ENCODE data around the gene KLK5. TPM values are rescaled to one million over a fixed set of nuclear protein-coding genes. Genes with fewer than 3 reads are reported as not detected.
"Not testable (repeated sequence)": the region's sequence is repeated elsewhere in the genome, so short reads cannot be mapped to it uniquely, and the experiment has no call there.

Gene KLK5
- polyA plus RNA-seq, 3 donors = not detected

GRCh38 chr19:50974702-50975556 is 22.1 kb upstream of the KLK5 start:
- H3K27ac Mint-ChIP-seq = no peak overlapping the region
- H3K36me3 Mint-ChIP-seq = no peaks in the 10 kb centered on the region
- no peak overlapping the region for H3K4me3 ChIP-seq (replicated peaks in 1 of 3; ENCODE audit: low read depth in 2 of 3, low read length in 3 of 3)
- intact Hi-C loops (cut with micrococcal nuclease) = no loop called here
- peaks cover 0 to 3% (median 0%) of the 10 kb centered on the region in 7 donors for H3K9me3 Mint-ChIP-seq
- DNase-seq = no peak
- peaks cover 12 to 18% (median 15%) of the 10 kb centered on the region in 3 donors for H3K27me3 Mint-ChIP-seq (ENCODE audit: low read depth in 3 of 3)
- no peaks in the 10 kb centered on the region for H3K79me2 ChIP-seq (ENCODE audit: insufficient read depth, low read length)
- no peaks in the 10 kb centered on the region for H3K4me1 ChIP-seq (ENCODE audit: control insufficient read depth in 1 of 2, insufficient read depth in 2 of 2, low read length in 2 of 2)
- H4K20me1 ChIP-seq (ENCODE audit: insufficient read depth, low read length) = no peaks in the 10 kb centered on the region
- H3K4me3 Mint-ChIP-seq = no peak overlapping the region
- H3K27ac ChIP-seq (ENCODE audit: low read depth in 1 of 2, low read length in 2 of 2) = no peak overlapping the region
- no peak overlapping the region for H2AFZ ChIP-seq (ENCODE audit: insufficient read depth, low read depth, low read length, poor library complexity, severe bottlenecking)
- peaks cover 0 to 3% of the 10 kb centered on the region in 2 donors for H3K27me3 ChIP-seq (ENCODE audit: control insufficient read depth in 2 of 2, insufficient read depth in 2 of 2, low read length in 2 of 2)
- H3K4me1 Mint-ChIP-seq = no peaks in the 10 kb centered on the region
- H3K9me3 ChIP-seq (replicated peaks in 1 of 2; ENCODE audit: control insufficient read depth in 1 of 2, insufficient read depth in 1 of 2, low read length in 2 of 2) = no peaks in the 10 kb centered on the region
- no peak for TF ChIP-seq CTCF (IDR thresholded peaks at IDR 0.05)
- no peak overlapping the region for H3K9ac ChIP-seq (ENCODE audit: insufficient read depth, low read length, poor library complexity, severe bottlenecking)
- no peaks in the 10 kb centered on the region for H3K36me3 ChIP-seq (replicated peaks in 1 of 2; ENCODE audit: control insufficient read depth in 1 of 2, insufficient read depth in 2 of 2, low read length in 2 of 2)
- WGBS (ENCODE audit: insufficient coverage) = 79% methylated on average over 2 of the region's 9 CpGs
- H3K4me2 ChIP-seq (replicated peaks; ENCODE audit: extremely low read depth, low read length, poor library complexity, severe bottlenecking) = no peak overlapping the region

- Histone ChIP-seq H4K20me1 (ENCODE audit: insufficient read depth, low read length) (no peaks in the 10 kb centered on the region), H3K79me2 (ENCODE audit: insufficient read depth, low read length) (no peaks in the 10 kb centered on the region), H2AFZ (ENCODE audit: insufficient read depth, low read depth, low read length, poor library complexity, severe bottlenecking) (no peak overlapping the region), H3K9ac (ENCODE audit: insufficient read depth, low read length, poor library complexity, severe bottlenecking) (no peak overlapping the region), H3K4me2 (replicated peaks; ENCODE audit: extremely low read depth, low read length, poor library complexity, severe bottlenecking) (no peak overlapping the region), H3K9me3 (replicated peaks in 1 of 2; ENCODE audit: control insufficient read depth in 1 of 2, insufficient read depth in 1 of 2, low read length in 2 of 2) (no peaks in the 10 kb centered on the region), H3K27ac (ENCODE audit: low read depth in 1 of 2, low read length in 2 of 2) (no peak overlapping the region), H3K4me3 (replicated peaks in 1 of 3; ENCODE audit: low read depth in 2 of 3, low read length in 3 of 3) (no peak overlapping the region), H3K27me3 (ENCODE audit: control insufficient read depth in 2 of 2, insufficient read depth in 2 of 2, low read length in 2 of 2) (no peaks in the 10 kb centered on the region), H3K4me1 (ENCODE audit: control insufficient read depth in 1 of 2, insufficient read depth in 2 of 2, low read length in 2 of 2) (no peaks in the 10 kb centered on the region), H3K36me3 (replicated peaks in 1 of 2; ENCODE audit: control insufficient read depth in 1 of 2, insufficient read depth in 2 of 2, low read length in 2 of 2) (no peaks in the 10 kb centered on the region)
- Mint-ChIP-seq H3K9me3 (peaks cover 0 to 3% (median 0%) of the 10 kb centered on the region in 7 donors), H3K36me3 (no peaks in the 10 kb centered on the region), H3K4me1 (no peaks in the 10 kb centered on the region), H3K27me3 (ENCODE audit: low read depth in 3 of 3) (peaks cover 8 to 13% (median 10%) of the 10 kb centered on the region in 3 donors), H3K4me3 (no peak overlapping the region), H3K27ac (no peak overlapping the region)
- intact Hi-C loops (cut with micrococcal nuclease) = no loop called here
- TF ChIP-seq CTCF (IDR thresholded peaks at IDR 0.05) = no peak
- DNase-seq = no peak
- 80% methylated on average over 7 of the region's 9 CpGs for WGBS (ENCODE audit: insufficient coverage)
Measured at GRCh38 chr19:50972795-50973376, 20.0 kb upstream of the KLK5 start.

GRCh38 chr19:50969810-50970209 is 17.0 kb upstream of the KLK5 start:
- H3K9me3 Mint-ChIP-seq; H3K27me3 ChIP-seq (ENCODE audit: control insufficient read depth in 2 of 2, insufficient read depth in 2 of 2, low read length in 2 of 2); H4K20me1 ChIP-seq (ENCODE audit: insufficient read depth, low read length); intact Hi-C loops (cut with micrococcal nuclease); H3K4me1 ChIP-seq (ENCODE audit: control insufficient read depth in 1 of 2, insufficient read depth in 2 of 2, low read length in 2 of 2); H3K79me2 ChIP-seq (ENCODE audit: insufficient read depth, low read length); H2AFZ ChIP-seq (ENCODE audit: insufficient read depth, low read depth, low read length, poor library complexity, severe bottlenecking); H3K36me3 Mint-ChIP-seq; H3K36me3 ChIP-seq (replicated peaks in 1 of 2; ENCODE audit: control insufficient read depth in 1 of 2, insufficient read depth in 2 of 2, low read length in 2 of 2); H3K27ac Mint-ChIP-seq; H3K9me3 ChIP-seq (replicated peaks in 1 of 2; ENCODE audit: control insufficient read depth in 1 of 2, insufficient read depth in 1 of 2, low read length in 2 of 2); H3K4me2 ChIP-seq (replicated peaks; ENCODE audit: extremely low read depth, low read length, poor library complexity, severe bottlenecking); H3K9ac ChIP-seq (ENCODE audit: insufficient read depth, low read length, poor library complexity, severe bottlenecking); DNase-seq; H3K4me3 ChIP-seq (replicated peaks in 1 of 3; ENCODE audit: low read depth in 2 of 3, low read length in 3 of 3); H3K27ac ChIP-seq (ENCODE audit: low read depth in 1 of 2, low read length in 2 of 2); H3K4me3 Mint-ChIP-seq; H3K4me1 Mint-ChIP-seq: not testable (repeated sequence)
- WGBS (ENCODE audit: insufficient coverage) = 80% methylated on average over 1 of the region's 3 CpGs
- H3K27me3 Mint-ChIP-seq (ENCODE audit: low read depth in 3 of 3) = peaks cover 8 to 19% (median 14%) of the 10 kb centered on the region in 3 donors

All from CD14-positive monocyte (primary cell).